Measurements from ENCODE around the gene LIPI. TPM values are rescaled to one million over a fixed set of nuclear protein-coding genes. Genes with fewer than 3 reads are reported as not detected.

Gene LIPI
- total and polyA plus RNA-seq, 8 donors: not detected

GRCh38 chr21:14245711-14246110 lies 35.0 kb upstream of the LIPI start:
- no peaks in the 10 kb centered on the region for H3K4me1 ChIP-seq
- TF ChIP-seq EP300 (IDR thresholded peaks at IDR 0.05) (no peak), POLR2AphosphoS5 (IDR thresholded peaks at IDR 0.05) (no peak), POLR2A (IDR thresholded peaks at IDR 0.05) (no peak), CTCF (IDR thresholded peaks at IDR 0.05) (no peak)
- intact Hi-C loops (cut with DNase I; ENCODE audit: low total_unique reads): no loop called here
- no peaks in the 10 kb centered on the region for H3K36me3 ChIP-seq
- no peak overlapping the region for H3K4me3 ChIP-seq
- no peaks in the 10 kb centered on the region for H3K9me3 ChIP-seq
- no peak for DNase-seq
- H3K27ac ChIP-seq: no peak overlapping the region
- no peaks in the 10 kb centered on the region for H3K27me3 ChIP-seq

GRCh38 chr21:14244911-14245310 lies 34.2 kb upstream of the LIPI start:
- TF ChIP-seq POLR2A (IDR thresholded peaks at IDR 0.05) (no peak), POLR2AphosphoS5 (IDR thresholded peaks at IDR 0.05) (no peak), EP300 (IDR thresholded peaks at IDR 0.05) (no peak), CTCF (IDR thresholded peaks at IDR 0.05) (no peak)
- H3K36me3 ChIP-seq: no peaks in the 10 kb centered on the region
- no peak for DNase-seq
- H3K4me1 ChIP-seq: no peaks in the 10 kb centered on the region
- H3K27me3 ChIP-seq: no peaks in the 10 kb centered on the region
- intact Hi-C loops (cut with DNase I; ENCODE audit: low total_unique reads): no loop called here
- H3K9me3 ChIP-seq: no peaks in the 10 kb centered on the region
- no peak overlapping the region for H3K27ac ChIP-seq
- no peak overlapping the region for H3K4me3 ChIP-seq

GRCh38 chr21:14243874-14244273 lies 33.1 kb upstream of the LIPI start:
- TF ChIP-seq CTCF (IDR thresholded peaks at IDR 0.05) (no peak), EP300 (IDR thresholded peaks at IDR 0.05) (no peak), POLR2A (IDR thresholded peaks at IDR 0.05) (no peak), POLR2AphosphoS5 (IDR thresholded peaks at IDR 0.05) (no peak)
- intact Hi-C loops (cut with DNase I; ENCODE audit: low total_unique reads): no loop called here
- Histone ChIP-seq H3K4me3 (no peak overlapping the region), H3K27ac (no peak overlapping the region), H3K27me3 (no peaks in the 10 kb centered on the region), H3K4me1 (no peaks in the 10 kb centered on the region), H3K9me3 (no peaks in the 10 kb centered on the region), H3K36me3 (no peaks in the 10 kb centered on the region)
- peak in 1 of 2 donors; percentile 4 for DNase-seq
- WGBS, 5 donors: 40 to 58% (median 44%) methylated on average over 2 of the region's 2 CpGs

GRCh38 chr21:14243461-14243860 lies 32.7 kb upstream of the LIPI start:
- DNase-seq: no peak
- Histone ChIP-seq H3K27ac (no peak overlapping the region), H3K4me3 (no peak overlapping the region), H3K27me3 (no peaks in the 10 kb centered on the region), H3K36me3 (no peaks in the 10 kb centered on the region), H3K4me1 (no peaks in the 10 kb centered on the region), H3K9me3 (no peaks in the 10 kb centered on the region)
- TF ChIP-seq CTCF (IDR thresholded peaks at IDR 0.05): no peak
- no peak for TF ChIP-seq POLR2AphosphoS5 (IDR thresholded peaks at IDR 0.05)
- no peak for TF ChIP-seq EP300 (IDR thresholded peaks at IDR 0.05)
- TF ChIP-seq POLR2A (IDR thresholded peaks at IDR 0.05): no peak
- intact Hi-C loops (cut with DNase I; ENCODE audit: low total_unique reads): no loop called here
- WGBS, 5 donors: 0 to 93% (median 63%) methylated on average over 1 of the region's 1 CpG

Data from stomach (tissue), 9 donors.